Measurements from ENCODE around the gene AK8.

DNA sequence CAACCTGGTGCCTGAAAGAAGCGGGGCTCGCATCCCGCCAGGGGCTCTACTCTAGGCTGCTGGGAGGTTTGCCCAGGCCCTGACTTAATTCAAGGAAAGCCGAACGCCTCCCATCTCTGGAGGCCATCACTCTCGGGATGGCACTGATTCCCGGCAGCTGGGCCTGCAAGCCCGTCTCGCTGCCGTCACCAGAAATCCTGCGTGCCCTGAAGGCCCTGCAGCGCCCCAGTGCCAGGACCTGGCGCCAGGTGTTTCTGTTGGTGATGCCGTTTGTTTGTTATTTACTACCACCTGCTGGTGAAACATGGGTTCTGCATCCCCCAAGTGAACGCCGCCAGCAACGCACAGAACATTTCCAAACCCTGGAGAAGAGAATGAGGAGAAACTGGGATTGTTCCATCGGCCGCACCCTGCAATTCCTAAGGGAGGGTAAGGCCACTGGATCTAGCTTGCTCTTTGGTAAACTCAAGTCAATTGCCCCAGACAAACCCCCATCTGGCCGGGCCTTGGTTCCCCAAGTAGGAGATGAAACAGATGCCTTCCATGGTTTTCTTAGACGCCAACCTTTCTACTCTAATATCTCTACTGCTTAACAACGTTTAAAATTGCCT lies 77.9 kb downstream of the AK8 start:
- TF ChIP-seq, protein P1, sequence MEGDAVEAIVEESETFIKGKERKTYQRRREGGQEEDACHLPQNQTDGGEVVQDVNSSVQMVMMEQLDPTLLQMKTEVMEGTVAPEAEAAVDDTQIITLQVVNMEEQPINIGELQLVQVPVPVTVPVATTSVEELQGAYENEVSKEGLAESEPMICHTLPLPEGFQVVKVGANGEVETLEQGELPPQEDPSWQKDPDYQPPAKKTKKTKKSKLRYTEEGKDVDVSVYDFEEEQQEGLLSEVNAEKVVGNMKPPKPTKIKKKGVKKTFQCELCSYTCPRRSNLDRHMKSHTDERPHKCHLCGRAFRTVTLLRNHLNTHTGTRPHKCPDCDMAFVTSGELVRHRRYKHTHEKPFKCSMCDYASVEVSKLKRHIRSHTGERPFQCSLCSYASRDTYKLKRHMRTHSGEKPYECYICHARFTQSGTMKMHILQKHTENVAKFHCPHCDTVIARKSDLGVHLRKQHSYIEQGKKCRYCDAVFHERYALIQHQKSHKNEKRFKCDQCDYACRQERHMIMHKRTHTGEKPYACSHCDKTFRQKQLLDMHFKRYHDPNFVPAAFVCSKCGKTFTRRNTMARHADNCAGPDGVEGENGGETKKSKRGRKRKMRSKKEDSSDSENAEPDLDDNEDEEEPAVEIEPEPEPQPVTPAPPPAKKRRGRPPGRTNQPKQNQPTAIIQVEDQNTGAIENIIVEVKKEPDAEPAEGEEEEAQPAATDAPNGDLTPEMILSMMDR (IDR thresholded peaks at IDR 0.05) = peak; percentile 91 to 93 (median 92)
- TF ChIP-seq POLR2A (IDR thresholded peaks at IDR 0.05) = no peak
